ENCODE data around the gene TVP23B.

- TF ChIP-seq, protein P1, sequence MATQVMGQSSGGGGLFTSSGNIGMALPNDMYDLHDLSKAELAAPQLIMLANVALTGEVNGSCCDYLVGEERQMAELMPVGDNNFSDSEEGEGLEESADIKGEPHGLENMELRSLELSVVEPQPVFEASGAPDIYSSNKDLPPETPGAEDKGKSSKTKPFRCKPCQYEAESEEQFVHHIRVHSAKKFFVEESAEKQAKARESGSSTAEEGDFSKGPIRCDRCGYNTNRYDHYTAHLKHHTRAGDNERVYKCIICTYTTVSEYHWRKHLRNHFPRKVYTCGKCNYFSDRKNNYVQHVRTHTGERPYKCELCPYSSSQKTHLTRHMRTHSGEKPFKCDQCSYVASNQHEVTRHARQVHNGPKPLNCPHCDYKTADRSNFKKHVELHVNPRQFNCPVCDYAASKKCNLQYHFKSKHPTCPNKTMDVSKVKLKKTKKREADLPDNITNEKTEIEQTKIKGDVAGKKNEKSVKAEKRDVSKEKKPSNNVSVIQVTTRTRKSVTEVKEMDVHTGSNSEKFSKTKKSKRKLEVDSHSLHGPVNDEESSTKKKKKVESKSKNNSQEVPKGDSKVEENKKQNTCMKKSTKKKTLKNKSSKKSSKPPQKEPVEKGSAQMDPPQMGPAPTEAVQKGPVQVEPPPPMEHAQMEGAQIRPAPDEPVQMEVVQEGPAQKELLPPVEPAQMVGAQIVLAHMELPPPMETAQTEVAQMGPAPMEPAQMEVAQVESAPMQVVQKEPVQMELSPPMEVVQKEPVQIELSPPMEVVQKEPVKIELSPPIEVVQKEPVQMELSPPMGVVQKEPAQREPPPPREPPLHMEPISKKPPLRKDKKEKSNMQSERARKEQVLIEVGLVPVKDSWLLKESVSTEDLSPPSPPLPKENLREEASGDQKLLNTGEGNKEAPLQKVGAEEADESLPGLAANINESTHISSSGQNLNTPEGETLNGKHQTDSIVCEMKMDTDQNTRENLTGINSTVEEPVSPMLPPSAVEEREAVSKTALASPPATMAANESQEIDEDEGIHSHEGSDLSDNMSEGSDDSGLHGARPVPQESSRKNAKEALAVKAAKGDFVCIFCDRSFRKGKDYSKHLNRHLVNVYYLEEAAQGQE (IDR thresholded peaks at IDR 0.05; ENCODE audit: insufficient replicate concordance, low read depth), result no peak
- TF ChIP-seq CTCF (IDR thresholded peaks at IDR 0.05; ENCODE audit: insufficient read depth, low read length), result no peak
Measured at GRCh38 chr17:18848501-18848900, 67.5 kb downstream of the TVP23B start.
